AG09319 (cell line): ENCODE data around the gene HUNK.
"Not testable (repeated sequence)": the region's sequence is repeated elsewhere in the genome, so short reads cannot be mapped to it uniquely, and the experiment has no call there.

Experiments
- DNase-seq: peaks from one replicate; pipeline ENCODE4 v3.0.0-alpha.2; 2010; ENCODE audit warnings: low read depth; ENCODE audit errors: extremely low read depth
- TF ChIP-seq, protein P1 (sequence below): IDR thresholded peaks from 2 replicates; pipeline ENCODE4 v1.5.1; 2011; ENCODE audit warnings: low read depth, mild to moderate bottlenecking, inconsistent platforms, low read length, moderate library complexity

Gene HUNK

GRCh38 chr21:31945141-31945540 is 72.3 kb downstream of the HUNK start:
- DNase-seq = no peak
- TF ChIP-seq, protein P1, sequence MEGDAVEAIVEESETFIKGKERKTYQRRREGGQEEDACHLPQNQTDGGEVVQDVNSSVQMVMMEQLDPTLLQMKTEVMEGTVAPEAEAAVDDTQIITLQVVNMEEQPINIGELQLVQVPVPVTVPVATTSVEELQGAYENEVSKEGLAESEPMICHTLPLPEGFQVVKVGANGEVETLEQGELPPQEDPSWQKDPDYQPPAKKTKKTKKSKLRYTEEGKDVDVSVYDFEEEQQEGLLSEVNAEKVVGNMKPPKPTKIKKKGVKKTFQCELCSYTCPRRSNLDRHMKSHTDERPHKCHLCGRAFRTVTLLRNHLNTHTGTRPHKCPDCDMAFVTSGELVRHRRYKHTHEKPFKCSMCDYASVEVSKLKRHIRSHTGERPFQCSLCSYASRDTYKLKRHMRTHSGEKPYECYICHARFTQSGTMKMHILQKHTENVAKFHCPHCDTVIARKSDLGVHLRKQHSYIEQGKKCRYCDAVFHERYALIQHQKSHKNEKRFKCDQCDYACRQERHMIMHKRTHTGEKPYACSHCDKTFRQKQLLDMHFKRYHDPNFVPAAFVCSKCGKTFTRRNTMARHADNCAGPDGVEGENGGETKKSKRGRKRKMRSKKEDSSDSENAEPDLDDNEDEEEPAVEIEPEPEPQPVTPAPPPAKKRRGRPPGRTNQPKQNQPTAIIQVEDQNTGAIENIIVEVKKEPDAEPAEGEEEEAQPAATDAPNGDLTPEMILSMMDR = no peak

DNA sequence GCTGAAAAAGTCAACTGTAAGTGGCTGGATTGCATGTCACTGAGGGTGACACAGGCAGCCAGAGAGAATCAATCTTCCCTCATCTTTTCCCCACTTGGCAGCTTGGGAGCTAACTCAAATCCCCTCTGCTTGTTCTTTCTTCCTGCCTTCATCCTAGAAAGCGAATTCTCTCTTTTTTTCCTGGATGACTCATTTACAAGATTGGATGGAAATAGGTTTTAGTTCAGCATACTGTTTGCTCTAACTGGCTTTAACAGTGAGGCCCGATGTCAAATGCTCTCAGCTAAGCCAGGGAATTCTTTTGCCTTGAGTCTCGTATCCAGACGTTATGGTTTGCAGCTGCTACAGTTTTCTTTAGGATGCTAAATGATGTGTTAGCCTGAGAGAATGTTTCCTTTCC is 72.7 kb downstream of the HUNK start:
- peak; percentile 22 for DNase-seq
- TF ChIP-seq, protein P1 = no peak

GRCh38 chr21:31946231-31946630 is 73.4 kb downstream of the HUNK start:
- DNase-seq = no peak
- TF ChIP-seq, protein P1 = no peak

GRCh38 chr21:31946876-31947550 is 74.2 kb downstream of the HUNK start:
- DNase-seq = not testable (repeated sequence)

- TF ChIP-seq, protein P1 = no peak
- no peak for DNase-seq
Observed at GRCh38 chr21:31948676-31949075, 75.9 kb downstream of the HUNK start.

- peak; percentile 3 for DNase-seq
Observed at GRCh38 chr21:31952828-31953227, 80.0 kb downstream of the HUNK start.

GRCh38 chr21:31957631-31958030 is 84.8 kb downstream of the HUNK start:
- TF ChIP-seq, protein P1 = no peak
- DNase-seq = no peak

More at GRCh38 chr21:31952828-31953227, 80.0 kb downstream of the HUNK start:
- TF ChIP-seq, protein P1 = no peak

DNA sequence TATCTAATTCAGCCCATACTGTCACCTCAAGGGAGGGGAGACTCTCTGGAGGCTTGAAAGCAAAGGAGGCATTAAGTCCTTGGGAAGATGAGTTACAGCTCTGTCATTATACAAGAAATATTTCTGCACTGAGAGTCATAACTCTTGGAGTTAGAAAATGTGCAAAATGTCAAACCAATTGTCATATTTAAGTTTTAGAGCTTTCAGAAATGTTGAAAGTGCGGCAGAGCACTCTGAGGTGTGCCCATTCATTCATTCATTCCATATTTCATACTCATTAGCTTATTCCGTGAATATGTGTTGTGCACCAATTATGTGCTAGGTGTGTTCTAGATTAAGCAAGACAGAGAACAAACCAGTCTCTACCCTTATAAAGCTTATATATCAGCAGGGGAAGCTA is 87.1 kb downstream of the HUNK start:
- DNase-seq = no peak
- TF ChIP-seq, protein P1 = no peak
